IPS DF 4.7 (cell line): ENCODE results near the gene TWSG1.

ENCODE experiments used
- DNase-seq: peaks from one replicate; pipeline ENCODE4 v3.0.0-alpha.2; 2013; ENCODE audit warnings: low spot score; ENCODE audit errors: extremely low read depth

Gene TWSG1

DNA sequence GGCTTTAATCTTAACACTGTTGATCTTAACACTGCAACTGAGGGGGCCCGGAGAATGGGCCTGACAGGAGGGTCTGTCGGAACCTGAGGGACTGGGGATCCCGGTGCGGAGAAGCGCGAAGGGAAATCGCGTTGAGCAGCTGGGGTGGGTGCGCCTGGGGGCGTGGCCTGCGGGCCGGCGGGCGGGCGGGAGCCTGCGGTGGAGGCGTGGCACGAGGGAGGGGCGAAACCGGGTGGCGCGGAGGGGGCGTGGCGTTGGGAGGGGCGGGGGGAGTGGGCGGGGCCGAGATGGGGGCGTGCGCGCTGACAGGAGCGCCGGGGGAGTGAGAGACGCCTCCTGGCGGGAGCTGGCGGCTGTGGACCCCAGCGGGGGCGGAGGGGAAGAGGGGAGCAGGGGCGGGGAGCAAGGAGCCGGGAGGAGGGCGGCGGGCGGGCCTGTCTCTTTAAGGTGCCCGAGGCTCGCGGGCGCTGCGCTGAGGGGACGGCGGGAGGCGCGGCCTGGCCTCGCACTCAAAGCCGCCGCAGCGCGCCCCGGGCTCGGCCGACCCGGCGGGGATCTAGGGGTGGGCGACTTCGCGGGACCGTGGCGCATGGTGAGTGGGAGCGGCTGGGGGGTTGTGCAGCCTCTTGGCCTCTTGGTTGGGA lies at the start of gene TWSG1:
Gene TWSG1, plus strand, starts transcription at position 445 of the 644 bp plus-strand sequence. CDS start 2,457 bp downstream, outside the sequence.
- DNase-seq = peak; percentile 22

DNA sequence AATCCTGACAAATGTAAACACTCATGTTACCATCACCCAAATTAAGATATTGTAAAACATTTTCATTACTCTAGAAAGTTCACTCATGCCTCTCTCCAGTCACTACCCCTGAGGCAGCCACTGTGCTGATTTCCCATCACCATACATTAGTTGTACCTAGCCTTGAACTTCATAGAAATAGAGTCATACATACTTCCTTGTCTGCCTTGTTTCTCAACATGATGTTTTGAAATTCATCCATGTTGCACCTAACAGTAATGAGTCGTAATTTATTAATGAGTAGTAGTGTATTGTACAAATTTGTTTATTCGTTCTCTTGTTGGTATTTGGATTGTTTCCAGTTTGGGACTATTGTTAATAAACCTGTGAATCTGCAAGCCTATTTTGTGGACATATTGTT lies 49.0 kb upstream of the TWSG1 start:
- no peak for DNase-seq

DNA sequence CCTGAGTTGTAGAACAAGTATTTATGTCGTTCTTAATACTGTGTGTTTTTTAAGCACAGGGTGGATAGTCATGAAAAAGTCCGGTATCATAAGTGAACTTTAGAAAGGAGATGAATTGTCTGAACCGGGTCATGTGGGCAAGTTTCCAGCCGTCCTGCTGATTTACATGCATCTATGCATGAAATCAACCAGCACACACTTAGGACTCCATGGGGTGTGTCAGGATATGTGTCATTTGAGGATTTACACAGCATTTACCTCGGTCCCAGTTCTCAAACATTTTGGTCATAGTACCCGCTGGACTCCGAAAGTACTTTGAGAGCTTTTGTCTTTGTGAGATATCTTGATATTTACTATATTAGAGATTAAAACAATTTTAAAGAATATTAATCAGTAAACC lies 47.5 kb upstream of the TWSG1 start:
- no peak for DNase-seq

DNA sequence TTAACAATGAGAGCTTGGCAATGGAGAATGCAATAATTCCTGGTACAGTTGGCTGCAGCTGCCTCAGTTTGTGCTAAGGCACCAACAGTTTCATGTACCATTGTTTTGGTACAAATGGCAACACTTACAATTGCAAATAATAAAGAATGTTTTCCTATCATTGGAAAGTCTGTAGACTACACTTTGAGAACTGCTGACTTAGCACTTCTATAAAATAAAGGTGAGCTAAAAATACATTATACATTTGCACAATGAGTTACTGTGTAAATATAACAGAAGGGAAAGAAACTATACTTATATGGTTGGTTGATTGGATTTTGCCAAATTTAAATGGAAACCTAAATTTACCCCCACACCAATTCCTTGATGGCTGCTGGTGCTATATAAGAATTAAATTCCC lies 44.9 kb upstream of the TWSG1 start:
- no peak for DNase-seq

DNA sequence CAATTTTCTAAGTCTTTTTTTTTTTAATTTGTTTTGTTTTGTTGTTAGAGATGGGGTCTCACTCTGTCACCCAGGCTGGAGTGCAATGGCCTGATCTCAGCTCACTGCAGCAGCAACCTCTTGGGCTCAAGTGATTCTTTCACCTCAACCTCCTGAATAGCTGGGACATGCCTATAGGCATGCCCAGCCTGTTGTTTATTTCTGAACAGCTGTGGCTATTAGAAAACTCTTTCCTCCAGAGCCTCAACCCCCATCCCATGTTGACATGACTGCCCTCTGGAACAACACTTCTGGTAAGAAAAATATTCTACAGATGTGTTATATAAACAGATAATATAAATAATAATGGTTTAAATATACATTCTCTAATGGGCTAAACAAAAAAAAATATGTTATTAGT lies 44.4 kb upstream of the TWSG1 start:
- no peak for DNase-seq

DNA sequence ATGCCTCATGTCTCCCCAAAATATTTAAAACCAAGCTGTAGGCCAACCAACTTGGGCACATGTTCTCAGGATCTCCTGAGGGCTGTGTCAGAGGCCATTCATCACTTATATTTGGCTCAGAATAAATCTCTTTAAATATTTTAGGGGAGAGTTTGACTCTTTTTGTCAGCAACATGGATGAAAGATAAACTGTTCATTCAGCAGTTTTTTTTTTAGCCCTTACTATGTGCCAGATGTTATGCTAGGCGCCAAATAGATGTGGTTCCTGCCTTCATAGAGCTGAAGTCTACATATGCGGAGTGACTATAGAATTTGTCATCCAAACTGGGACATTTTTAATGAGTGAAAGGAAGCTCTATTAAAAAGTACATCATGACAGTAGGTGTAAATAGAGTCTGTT lies 42.5 kb upstream of the TWSG1 start:
- DNase-seq = no peak

DNA sequence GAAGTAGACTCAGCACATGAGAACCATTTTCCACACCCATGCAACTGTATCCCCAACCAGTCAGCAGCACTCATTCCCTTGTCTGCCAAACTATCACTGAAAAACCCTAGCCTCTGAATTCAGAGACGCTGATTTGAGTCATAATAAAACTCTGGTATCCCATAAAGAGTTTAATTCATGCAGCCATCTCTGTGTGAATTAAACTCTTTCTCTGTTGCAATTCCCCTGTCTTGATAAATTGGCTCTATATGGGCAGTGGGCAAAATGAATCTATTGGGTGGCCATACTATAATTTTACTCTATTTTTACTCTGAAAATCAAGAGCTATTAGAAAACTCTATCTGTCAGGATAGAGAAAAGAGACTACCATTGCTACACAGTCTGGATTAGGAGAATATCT lies 40.6 kb upstream of the TWSG1 start:
- DNase-seq = no peak

DNA sequence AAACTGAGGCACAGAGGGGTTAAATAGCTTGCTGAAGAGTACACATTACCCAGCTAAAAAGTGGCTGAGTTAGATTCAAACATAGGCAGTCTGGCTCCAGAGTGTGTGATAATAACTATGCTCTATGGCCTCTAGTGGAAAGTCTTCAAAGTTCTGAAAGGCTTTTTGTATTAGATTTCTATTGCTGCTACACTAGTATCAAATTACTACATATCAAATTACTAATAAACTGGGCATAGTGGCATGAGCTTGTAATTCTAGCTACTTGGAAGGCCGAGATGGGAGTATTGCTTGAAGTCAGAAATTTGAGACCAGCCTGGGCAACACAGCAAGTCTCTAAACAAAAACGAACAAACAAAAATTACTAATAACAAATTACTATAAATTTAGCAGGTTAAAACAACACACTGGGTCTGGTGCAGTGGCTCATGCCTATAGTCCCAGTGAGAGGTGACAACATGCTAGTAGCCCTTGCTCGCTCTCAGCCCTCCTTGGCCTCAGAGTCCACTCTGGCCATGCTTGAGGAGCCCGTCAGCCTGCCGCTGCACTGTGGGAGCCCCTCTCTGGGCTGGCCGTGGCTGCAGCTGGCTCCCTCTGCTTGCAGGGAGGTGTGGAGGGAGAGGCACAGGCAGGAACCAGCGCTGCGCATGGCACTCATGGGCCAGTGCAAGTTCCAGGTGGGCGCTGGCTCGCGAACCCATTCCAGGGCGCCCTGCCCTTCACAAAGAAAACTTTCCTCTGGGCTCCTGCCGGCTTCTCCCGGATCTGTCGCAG lies 38.2 kb upstream of the TWSG1 start:
- DNase-seq = no peak

DNA sequence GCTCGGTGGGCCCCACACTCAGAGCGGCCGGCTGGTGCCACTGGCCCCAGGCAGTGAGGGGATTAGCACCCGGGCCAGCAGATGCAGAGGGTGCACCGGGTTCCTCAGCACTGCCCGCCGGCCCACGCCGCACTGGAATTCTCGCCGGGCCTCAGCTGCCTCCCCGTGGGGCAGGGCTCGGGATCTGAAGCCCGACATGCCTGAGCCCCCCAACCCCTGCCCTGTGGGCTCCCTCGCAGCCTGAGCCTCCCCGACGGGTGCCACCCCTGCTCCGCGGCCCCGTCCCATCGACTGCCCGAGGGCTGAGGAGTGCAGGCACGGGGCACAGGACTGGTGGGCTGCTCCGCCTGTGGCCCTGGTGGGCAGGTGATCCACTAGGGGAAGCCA lies 37.6 kb upstream of the TWSG1 start:
- DNase-seq = no peak

DNA sequence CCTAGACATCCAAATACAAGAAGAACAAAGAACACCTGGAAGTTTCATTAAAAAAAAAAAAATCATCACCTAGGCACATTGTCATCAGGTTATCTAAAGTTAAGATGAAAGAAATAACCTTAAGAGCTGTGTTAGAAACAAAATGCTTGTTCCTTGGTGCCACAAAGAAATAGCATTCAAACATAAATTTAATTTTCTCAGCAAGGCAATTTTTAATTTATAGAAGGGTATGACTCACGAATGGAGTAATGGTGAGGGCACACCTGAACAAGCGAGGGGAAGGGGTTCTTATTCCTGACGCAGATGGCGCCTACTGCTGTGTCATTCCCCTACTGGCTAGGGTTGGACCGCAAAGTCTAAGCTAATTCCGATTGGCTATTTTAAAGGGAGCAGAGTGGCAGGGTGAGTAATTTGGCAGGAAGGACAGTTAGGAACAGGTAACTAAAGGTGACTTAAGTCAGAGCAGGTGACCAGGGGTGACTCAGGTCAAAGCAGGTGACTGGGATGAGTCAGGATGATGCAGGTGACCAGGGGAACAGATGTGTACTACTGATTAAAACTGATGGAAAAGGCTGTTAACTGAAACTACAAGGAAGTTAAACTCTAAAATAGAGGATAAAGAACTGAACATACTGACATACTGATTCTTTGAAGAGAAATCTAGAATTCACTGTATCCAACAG lies 30.0 kb upstream of the TWSG1 start:
- no peak for DNase-seq

DNA sequence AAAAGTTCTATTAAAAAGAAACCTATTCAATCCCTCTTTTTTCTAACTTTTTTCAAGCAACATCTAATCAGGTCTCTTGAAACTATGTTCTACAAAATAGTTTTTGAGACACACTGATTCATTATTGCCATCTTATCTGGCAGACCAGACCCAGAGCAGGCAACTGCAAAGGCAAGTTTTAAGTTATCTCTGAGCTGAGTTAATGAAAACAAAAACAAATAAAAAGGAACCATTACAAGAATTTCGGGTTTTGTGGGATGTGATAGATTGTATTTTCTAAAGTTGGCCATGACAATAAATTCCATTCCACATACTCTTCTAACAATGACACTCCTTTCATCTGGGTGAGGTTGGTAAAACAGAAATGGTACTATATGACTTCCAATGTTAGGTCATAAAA lies 15.2 kb upstream of the TWSG1 start:
- DNase-seq = no peak

DNA sequence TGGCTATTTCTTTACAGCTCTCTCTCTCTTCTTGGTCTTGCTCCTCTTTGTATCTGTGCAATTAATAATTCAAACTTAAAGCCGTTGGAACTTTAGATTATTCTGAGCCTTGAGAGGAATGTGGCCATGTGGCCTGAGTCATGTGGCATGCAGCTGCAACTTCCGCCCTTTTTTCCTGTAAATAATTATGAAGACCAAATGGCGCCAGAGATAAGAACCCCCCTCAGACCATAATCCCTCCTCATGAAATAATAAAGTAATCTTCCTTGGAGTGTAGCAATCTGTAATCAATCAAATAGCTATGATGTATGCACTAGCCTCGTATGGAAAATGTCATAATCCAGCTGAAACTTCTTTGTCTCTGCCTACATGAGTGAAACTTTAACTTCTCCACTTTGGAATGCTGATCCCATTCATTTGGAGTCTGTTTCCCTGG lies 13.5 kb upstream of the TWSG1 start:
- no peak for DNase-seq

DNA sequence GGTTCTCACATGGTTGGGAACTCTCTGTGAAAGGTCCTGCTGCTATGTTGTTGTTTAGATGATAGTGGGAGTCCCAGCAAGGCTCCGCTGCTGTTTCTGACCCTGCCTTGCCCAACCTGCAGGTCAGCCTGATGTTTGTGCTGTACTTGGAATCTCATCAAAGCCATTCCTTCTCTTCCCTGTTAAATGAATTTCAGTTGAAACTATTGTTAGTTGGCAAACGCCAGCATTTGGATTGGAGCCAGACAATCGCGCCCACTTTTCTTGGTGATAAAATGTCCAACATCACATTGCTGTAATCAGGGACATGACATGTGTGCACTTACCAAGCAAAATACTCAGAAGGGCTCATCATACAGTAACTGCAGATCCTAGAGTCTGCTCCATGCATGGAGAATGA lies 12.8 kb upstream of the TWSG1 start:
- no peak for DNase-seq

DNA sequence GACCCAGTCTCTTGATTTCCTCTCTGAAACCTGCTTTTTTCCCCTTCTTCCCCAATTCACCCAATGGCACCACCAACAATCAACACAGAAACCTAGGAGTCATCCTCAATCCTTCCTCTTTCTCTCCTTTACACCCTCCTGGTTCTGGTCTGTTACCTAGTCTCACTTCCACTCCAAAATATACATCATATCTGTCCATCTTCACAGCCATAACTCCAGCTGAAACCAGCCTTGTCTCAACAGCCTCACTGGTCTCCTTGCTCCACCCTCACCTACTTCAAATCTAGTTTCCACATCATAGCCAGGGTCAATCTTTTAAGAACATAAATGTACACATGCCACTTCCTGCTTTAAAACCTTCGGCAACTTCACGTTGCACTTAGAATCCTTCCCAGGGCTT lies 11.8 kb upstream of the TWSG1 start:
- DNase-seq = no peak

DNA sequence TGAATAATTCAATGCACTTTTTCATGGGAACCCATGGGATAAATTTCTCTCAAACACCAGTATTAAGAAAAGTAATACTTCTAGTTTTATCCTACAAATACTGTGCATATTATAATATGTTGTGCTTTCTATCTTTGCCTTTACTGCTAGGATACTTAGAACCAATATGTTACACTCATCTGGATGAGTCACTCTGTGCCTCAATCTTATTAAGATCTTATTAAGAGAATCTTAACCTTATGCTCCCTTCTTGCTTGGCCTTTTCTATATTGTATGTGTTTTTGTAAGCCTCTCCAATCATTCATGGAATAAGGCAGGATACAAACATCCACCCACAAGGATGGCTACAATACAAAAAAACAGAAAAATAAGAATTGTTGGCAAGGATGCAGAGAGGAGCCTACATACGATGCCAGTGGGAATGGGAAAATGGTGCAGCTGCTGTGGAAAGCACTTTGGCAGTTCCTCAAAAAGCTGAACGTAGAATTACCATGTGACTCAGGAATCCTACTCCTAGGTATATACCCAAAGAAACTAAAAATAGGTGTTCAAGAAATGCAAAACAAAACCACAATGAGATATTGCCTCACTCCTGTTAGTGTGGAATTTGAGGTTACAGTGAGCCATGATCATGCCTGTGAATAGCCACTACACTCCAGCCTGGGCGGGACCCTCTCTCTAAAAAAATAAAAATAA lies 10.7 kb upstream of the TWSG1 start:
- no peak for DNase-seq

DNA sequence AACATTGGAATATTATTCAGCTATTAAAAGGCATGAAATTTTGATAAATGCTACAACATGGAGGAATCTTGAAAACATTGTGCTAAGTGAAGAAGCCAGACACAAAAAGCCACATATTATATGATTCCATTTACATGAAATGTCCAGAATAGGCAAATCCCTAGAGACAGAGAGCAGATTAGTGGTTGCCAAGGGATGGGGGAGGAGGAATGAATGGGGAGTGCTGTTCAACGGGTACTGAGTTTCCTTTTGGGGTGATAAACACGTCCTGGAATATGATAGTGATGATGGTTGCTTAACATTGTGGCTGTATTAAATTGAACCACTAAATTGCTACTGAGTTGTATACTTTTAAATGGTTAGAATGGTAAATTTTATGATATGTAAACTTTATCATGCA lies 8.9 kb upstream of the TWSG1 start:
- no peak for DNase-seq

DNA sequence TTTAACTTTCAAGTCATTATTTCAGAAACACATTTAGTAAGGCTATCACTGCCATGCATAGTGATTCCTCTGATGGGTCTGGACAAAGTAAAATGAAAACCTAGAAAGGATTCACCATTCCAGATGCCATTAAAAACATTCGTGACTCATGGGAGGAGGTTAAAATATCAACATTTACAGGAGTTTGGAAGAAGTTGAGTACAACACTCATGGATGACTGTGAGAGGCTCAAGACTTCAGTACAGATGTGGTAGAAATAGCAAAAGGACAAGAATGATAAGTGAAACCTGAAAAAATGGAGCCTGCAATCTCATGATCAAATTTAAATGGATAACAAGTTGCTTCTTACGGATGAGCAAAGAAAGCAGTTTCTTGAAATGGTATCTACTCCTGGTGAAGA lies 5.8 kb upstream of the TWSG1 start:
- DNase-seq = no peak

DNA sequence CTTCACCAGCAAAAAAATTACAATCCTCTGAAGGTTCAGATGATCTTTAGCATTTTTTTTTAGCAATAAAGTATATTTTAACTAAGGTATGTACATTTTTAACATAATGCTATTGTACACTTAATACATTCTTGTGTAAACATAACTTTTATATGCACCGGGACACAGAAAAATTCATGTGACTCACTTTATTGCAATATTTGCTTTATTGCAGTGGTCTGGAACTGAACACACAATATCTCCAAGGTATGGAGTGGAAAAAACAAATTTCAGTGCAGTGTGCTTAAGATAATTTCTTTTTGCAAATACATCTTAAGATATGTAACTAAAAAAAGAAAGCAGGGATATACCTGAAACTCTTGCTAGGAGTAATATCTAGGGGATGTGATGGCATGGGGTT lies 5.1 kb upstream of the TWSG1 start:
- no peak for DNase-seq

DNA sequence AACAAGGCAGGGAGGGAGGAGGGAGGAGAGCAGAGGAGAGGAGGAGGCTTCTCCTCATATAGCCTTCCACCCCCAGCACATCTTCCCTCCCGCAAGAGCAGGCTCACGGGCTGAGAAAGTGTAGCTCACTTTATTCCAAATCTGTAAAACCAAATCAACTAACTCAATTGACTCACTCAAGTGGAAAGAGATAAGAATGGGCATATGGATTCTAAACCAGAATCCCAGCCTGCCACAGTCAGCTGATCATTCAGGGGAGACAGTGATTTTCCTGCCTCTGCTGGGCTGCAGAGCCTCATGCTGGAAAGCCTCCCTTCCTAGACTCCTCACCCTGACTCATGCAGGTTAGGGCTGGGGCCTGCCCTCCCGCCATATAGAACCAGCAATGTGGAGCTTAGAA lies 4.2 kb upstream of the TWSG1 start:
- DNase-seq = no peak

DNA sequence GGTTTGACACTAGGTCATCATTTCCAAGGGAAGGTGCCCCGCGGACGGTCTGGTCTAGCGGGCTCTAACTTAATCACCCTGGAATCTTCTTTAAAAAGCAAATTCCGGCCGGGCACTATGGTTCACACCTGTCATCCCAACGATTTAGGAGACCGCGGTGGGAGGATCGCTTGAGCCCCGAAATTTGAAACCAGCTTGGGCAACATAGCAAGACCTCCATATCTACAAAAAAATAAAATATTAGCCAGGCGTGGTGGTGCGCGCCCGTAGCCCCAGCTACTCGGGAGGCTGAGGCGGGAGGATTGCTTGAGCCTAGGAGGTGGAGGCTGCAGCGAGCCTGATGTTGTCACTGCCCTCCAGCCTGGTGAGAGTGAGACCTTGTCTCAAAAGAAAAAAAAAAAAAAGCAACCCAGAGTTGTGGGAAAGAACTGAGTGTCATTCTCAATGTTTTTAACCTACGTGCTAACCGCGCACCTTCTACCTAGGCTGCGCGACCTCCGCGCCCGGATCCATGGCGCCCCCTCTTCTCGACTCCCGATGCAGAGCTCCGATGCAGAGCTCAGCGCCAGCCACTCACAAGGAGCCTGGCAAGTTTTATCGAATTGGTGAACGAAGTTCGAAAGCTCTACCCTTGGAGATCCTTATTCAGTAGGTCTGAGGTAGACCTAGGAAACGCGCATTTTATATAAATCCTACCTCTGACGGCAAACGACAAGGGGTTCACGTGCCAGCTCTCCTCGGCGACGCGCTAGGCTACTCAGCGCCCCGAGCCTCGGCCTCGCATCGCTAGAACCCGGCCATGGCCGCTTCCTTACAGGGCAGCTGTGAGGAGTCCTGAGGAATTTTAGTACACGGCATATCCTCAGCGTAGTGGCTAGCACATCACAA lies 888 bp upstream of the TWSG1 start:
- peak; percentile 22 for DNase-seq
